ENCODE results near the gene PRR20G.
"Not testable (repeated sequence)": the region's sequence is repeated elsewhere in the genome, so short reads cannot be mapped to it uniquely, and the experiment has no call there.

Gene PRR20G

GRCh38 chr3:127320529-127321121 is 32.8 kb upstream of the PRR20G start:
- no peak for DNase-seq (ENCODE audit: low read depth)
- TF ChIP-seq CTCF (IDR thresholded peaks at IDR 0.05; ENCODE audit: control insufficient read depth, insufficient read depth, low read depth, low read length, missing control alignments), result no peak
- no peak overlapping the region for H3K4me3 ChIP-seq (ENCODE audit: control insufficient read depth, low read depth, low read length)

- no peak for DNase-seq (ENCODE audit: low read depth)
- H3K4me3 ChIP-seq (ENCODE audit: control insufficient read depth, low read depth, low read length), result no peak overlapping the region
- TF ChIP-seq CTCF (IDR thresholded peaks at IDR 0.05; ENCODE audit: control insufficient read depth, insufficient read depth, low read depth, low read length, missing control alignments), result no peak
These were observed 28.8 kb upstream of the PRR20G start for GRCh38 chr3:127316685-127317084.

GRCh38 chr3:127312818-127313217 is 25.0 kb upstream of the PRR20G start:
- TF ChIP-seq CTCF (IDR thresholded peaks at IDR 0.05; ENCODE audit: control insufficient read depth, insufficient read depth, low read depth, low read length, missing control alignments), result no peak
- DNase-seq (ENCODE audit: low read depth), result no peak
- H3K4me3 ChIP-seq (ENCODE audit: control insufficient read depth, low read depth, low read length), result no peak overlapping the region

- H3K4me3 ChIP-seq (ENCODE audit: control insufficient read depth, low read depth, low read length); DNase-seq (ENCODE audit: low read depth): not testable (repeated sequence)
These were observed 21.0 kb upstream of the PRR20G start for GRCh38 chr3:127308821-127309220.

- no peak overlapping the region for H3K4me3 ChIP-seq (ENCODE audit: control insufficient read depth, low read depth, low read length)
- no peak for TF ChIP-seq CTCF (IDR thresholded peaks at IDR 0.05; ENCODE audit: control insufficient read depth, insufficient read depth, low read depth, low read length, missing control alignments)
- DNase-seq (ENCODE audit: low read depth), result no peak
These were observed 20.1 kb upstream of the PRR20G start for GRCh38 chr3:127307916-127308315.

- DNase-seq (ENCODE audit: low read depth), result no peak
- no peak for TF ChIP-seq CTCF (IDR thresholded peaks at IDR 0.05; ENCODE audit: control insufficient read depth, insufficient read depth, low read depth, low read length, missing control alignments)
- H3K4me3 ChIP-seq (ENCODE audit: control insufficient read depth, low read depth, low read length), result no peak overlapping the region
These were observed 19.4 kb upstream of the PRR20G start for GRCh38 chr3:127307112-127307835.

GRCh38 chr3:127306361-127307111 is 18.7 kb upstream of the PRR20G start:
- TF ChIP-seq CTCF (IDR thresholded peaks at IDR 0.05; ENCODE audit: control insufficient read depth, insufficient read depth, low read depth, low read length, missing control alignments), result no peak
- DNase-seq (ENCODE audit: low read depth), result no peak
- H3K4me3 ChIP-seq (ENCODE audit: control insufficient read depth, low read depth, low read length), result no peak overlapping the region
